HTERT RPE-1 (cell line): ENCODE results near the gene ZBTB1.
"Not testable (repeated sequence)": the region's sequence is repeated elsewhere in the genome, so short reads cannot be mapped to it uniquely, and the experiment has no call there.

Experiments used
- in situ Hi-C: fragments of 300-500 bp; cut with MboI; formaldehyde crosslinking; loops from 4 replicates; pipeline ENCODE4 v1.14.3; 2020; ENCODE audit warnings: low sequenced_read_pairs

Gene ZBTB1

GRCh38 chr14:64495252-64495651, 9.3 kb upstream of the ZBTB1 start:
- in situ Hi-C loops: no loop called here

GRCh38 chr14:64496764-64497163, 7.8 kb upstream of the ZBTB1 start:
- in situ Hi-C loops: no loop called here

DNA sequence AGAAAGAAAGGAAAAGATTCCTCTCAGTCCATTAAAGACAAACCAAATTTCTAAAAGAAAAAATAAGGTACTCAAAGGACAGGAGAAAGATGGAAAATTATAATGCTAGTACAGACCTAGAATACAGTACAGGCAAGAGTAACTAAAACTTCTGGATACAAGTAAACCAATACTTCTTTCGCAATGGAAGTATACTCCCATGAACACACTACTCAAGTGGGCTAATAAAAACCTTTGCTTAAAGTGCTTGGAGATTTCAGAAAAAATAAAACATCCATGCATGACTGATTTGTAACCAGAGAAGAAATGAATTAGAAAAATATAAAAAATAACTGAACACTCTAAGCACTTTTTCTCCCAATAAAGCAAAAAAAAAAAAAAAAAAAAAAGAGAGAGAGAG, 4.5 kb upstream of the ZBTB1 start:
- in situ Hi-C loops: no loop called here

DNA sequence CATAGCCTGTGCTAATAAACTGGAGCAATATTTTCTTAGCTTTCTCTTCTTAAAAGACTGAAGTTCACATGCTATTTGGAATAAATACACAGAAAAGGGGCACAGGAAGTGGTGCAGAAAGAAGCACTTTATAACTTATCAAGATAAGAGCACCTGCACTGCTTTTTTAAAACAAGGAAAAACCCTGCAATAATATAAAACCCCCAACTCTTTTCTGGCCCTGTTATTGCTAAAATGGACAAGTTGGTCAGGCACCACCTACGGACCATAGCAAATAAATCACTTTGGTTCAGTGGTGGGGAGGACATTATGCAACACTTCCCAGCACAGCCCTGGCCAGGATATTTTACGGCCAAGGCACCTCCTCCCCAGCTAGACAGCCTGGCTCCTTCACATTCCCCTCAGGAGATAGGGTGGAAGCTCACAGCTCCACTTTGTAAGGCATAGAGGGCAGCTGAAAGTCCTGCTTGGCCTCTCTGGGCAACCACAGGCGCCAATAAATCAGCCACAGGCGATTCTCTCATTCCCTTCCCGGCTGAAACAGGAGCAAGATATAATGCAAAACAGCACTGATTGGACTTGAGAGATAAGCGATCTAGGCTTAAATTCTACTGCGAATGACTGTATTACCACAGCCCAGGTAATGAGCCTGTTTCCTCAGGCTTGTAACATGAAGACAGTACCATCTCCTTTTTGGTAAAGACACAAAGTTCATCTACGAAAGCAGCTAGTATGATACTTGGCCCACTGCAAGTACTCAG, 3.0 kb upstream of the ZBTB1 start:
- in situ Hi-C loops: no loop called here

DNA sequence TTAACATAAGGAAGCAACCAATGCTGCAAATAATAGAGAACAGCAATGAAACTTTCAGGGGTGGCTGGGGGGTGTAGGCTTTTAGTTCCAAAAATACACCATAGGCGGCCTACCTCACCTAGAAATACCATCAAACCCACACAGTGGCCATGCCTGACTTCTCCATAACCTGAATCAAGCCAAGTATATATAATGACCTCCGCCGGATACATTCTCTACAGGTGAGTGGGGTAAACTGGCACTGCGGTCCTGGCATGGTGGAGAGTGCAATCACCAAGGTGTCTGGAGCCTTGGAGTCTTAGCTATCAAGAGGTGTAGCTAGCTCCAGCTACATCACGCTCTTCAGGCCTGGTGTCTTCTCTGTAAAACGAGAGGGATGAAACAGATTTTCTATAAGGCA, 2.1 kb upstream of the ZBTB1 start:
- in situ Hi-C loops: no loop called here

- in situ Hi-C loops: no loop called here
Measured at GRCh38 chr14:64502887-64503433, 1.6 kb upstream of the ZBTB1 start.

DNA sequence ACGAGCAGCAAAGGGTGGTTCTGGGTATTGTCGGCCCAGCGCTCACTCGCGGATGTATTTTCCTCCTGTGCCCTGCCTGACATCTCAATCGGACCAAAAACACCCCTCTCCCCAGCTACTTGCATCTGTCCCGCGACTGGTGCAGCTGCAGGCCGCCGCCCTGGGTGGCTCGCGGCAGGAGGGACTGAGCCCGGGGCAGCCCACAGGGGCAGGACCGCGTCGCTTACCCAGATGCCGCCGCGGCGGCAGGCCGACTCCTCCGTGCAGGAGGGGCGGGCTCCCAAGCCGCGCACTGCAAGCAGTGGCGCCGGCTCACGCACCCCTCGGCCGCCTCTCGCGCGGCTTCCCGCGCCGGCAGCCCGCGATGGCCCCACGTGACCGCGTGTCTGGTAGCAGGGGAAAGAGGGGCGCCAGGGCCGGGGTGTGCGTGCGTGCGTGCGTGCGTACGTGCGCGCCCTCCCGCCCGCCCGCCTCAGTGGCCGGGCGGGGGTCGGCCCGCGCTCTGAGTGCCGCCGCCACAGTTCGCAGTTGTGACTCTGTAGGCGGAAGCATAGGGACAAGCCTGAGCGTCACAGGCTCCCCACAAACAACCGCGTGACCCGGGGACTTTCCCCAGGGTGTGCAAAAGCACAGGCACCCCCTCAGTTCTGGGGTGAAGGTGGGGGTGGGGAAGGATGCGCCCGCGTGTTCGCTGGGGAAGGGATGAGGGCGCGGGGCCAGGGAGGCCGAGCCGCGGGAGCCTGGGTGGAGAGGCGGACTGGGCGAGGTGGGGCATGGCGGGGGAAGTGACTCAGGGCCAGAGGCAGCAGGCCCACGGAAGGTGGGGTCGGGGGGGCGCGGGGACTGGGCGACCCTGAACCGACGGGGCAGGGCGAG, 898 bp upstream of the ZBTB1 start, which contains the start of gene ZBTB25:
Gene ZBTB25 (minus strand): TSS at position 405 of the 876 bp plus-strand sequence. CDS start 13,305 bp downstream, outside the sequence.
- in situ Hi-C loops: no loop called here

DNA sequence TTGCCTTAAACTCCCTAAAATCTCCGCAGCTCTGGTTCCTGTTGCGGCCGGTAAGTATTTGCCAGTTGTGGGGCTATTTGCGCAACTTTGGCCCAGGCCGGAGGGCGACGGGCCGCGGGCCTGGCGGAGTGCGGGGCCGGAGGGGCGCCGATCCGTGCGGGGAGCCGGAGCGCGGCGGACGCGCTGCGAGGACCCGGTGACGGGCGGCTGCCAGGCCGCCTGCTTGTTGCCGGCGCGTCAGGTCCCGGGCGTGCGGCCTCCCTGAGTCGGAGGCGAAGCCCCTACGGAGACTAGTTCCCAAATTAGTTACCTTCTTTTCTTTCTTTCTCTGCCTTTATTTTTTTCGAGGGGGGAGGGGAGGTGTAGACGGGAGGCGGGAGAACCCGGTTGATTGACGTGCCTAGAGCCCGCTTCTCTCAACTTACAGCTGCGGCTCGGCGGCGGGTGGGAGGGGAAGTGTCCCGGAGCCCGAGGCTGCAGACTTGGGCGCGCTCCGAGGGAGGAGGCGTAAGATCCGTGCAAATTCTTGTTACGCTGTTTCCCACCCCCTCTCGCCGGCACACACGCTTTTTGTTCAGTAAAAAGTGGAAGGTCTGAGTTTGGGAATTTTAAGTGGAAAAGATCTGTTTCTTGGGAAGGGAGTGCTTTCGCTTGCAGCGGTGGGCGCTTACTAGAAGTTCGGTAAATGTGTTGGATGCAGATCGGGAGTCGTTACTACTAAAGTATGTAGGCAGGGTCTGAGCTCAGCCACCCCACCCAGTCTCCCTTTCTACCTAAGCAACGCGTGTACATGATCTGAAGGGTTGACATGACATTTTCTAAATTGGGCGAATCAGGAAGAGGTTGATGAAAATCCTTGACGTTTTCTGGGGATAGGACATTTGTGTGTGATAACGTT, 576 bp downstream of the ZBTB1 start:
- in situ Hi-C loops: no loop called here

- in situ Hi-C loops: no loop called here
Measured at GRCh38 chr14:64506721-64507120, 2.2 kb downstream of the ZBTB1 start.

DNA sequence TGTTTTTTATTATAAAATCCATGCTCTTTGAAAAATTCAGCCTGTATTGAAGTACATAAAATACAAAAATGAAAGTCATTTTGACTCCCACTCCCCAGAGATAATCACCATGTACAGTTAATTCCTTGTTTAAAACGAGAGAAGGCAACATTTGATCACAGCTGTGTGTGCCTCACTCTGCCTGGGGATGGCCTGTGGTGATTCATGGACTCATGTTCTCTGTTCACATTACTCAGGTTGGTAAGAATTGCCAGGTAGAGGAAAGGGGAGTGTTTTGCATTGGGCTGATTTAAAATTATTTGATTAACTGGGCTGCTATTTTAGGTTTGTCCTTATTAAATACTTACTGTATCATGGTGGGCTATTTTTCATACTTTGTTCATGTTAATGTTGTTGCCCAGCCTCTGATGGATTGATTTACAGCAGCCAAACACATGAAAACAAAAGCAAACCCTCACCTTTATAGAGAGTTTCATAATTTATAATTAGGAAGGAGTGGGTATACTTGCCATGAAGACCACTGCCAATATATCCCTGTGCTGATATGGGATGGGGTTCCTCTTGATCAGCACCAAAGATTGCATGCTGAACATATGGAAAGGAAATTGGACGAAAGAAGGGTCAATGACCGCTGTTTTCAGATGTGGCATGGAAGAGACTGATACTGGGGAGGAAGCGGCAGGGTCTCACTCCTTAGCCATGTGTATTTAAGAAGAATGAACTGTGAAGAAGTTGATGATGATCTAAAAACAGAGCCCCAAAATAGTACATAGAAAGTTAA, 3.0 kb downstream of the ZBTB1 start:
- in situ Hi-C loops: no loop called here

- in situ Hi-C loops: no loop called here
Measured at GRCh38 chr14:64508215-64508776, 3.7 kb downstream of the ZBTB1 start.

DNA sequence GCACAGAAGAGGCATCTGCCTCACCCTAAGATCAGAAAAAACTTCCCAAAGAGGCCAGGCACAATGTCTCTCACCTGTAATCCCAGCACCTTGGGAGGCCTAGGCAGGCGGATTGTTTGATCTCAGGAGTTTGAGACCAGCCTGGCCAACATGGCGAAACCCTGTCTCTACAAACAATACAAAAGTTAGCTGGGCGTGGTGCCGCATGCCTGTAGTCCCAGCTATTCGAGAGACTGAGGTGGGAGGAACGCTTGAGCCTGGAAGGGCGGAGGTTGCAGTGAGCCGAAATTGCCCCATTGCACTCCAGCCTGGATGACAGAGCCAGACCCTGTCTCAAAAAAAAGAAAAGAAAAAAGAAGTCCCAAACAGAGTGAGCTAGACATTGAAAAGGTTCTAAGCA, 4.5 kb downstream of the ZBTB1 start:
- in situ Hi-C loops: no loop called here

DNA sequence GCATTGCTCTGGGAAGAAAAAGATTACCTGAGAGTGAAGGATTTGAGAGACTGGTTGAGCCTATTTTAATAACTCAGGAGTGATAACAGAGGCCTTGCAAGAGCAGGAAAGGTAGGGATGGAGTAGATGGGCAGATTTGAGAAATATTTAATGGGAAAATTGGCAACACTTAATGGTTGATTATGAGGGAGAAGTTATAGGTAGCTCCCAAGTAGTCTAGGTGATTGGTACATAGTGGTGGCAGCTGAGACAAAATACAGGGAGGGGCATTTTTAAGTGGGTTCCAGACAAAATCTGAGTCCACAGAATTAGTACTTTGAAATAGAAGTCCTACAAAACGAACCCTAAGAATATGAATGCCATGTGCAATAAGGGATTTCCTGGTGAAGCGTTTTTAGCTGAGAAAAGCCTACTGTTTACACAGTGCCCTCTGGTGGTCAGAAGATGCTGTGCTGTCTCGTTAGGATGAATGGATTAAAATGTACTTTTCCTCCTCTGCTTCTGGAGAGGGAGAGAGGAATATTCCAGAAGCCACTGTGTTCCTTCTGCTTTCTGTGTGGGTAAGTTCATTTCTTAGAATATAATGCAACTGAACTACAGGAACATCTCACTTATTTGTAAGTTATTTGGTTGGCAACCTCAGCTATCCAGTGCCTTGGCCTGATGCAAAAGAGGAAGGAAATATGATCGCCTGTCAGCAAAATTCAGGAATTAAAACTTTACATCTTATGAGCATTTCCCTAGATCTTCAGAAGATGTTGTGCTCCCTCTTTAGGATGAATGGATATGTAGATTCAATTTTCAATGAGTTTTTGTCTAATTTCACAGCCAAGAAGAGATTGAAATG, 6.5 kb downstream of the ZBTB1 start:
- in situ Hi-C loops: no loop called here

DNA sequence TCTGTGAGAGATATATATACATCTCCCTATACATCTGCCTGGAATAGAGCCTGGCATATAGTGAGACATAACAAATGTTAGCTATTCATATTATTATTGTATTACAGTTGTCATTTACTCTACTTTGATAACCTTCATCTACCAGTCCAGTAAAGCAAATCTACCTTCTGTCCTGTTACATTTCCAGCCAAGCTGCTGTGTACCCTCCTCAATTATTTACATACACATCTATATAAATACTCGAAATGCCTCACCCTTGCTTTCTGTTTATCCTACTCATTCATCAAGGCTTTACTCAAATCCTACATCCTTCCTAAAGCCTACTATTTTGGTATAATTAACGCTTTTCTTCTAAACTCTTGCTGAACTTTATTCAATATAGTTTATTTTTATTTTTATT, 8.7 kb downstream of the ZBTB1 start:
- in situ Hi-C loops: no loop called here

- in situ Hi-C loops: no loop called here
Measured at GRCh38 chr14:64515053-64515452, 10.5 kb downstream of the ZBTB1 start.

GRCh38 chr14:64516969-64517368, 12.4 kb downstream of the ZBTB1 start:
- in situ Hi-C loops: no loop called here

GRCh38 chr14:64517667-64518066, 13.1 kb downstream of the ZBTB1 start:
- in situ Hi-C loops: not testable (repeated sequence)

- in situ Hi-C loops: no loop called here
Measured at GRCh38 chr14:64518229-64518628, 13.7 kb downstream of the ZBTB1 start.

DNA sequence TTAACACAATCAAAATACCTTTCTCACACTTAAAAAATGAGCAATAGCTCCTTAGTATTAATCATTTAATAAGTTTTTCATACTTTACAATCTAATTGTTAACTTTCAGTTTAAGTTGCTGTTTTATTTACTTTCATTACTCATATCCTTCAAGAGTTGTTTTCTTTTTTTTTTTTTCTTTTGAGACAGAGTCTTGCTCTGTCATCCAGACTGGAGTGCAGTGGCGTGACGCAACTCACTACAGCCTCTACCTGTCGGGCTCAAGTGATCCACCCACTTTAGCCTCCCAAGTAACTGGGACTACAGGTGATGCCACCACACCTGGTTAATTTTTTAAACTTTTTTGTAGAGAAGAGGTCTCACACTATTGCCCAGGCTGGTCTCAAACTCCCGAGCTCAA, 16.1 kb downstream of the ZBTB1 start:
- in situ Hi-C loops: no loop called here
